SK-N-MC (cell line): ENCODE data around the gene OSBPL5.

Experiments
- EZH2 ChIP-seq: fragments of 200-600 bp; sonication (generic); IDR thresholded peaks from one replicate; pipeline ENCODE4 v1.6.1; 2017; ENCODE audit warnings: antibody characterized with exemption
- POLR2AphosphoS5 ChIP-seq: IDR thresholded peaks from 2 replicates; pipeline ENCODE4 v1.6.1; 2012; ENCODE audit warnings: mild to moderate bottlenecking, low read depth, low read length, borderline replicate concordance

DNA sequence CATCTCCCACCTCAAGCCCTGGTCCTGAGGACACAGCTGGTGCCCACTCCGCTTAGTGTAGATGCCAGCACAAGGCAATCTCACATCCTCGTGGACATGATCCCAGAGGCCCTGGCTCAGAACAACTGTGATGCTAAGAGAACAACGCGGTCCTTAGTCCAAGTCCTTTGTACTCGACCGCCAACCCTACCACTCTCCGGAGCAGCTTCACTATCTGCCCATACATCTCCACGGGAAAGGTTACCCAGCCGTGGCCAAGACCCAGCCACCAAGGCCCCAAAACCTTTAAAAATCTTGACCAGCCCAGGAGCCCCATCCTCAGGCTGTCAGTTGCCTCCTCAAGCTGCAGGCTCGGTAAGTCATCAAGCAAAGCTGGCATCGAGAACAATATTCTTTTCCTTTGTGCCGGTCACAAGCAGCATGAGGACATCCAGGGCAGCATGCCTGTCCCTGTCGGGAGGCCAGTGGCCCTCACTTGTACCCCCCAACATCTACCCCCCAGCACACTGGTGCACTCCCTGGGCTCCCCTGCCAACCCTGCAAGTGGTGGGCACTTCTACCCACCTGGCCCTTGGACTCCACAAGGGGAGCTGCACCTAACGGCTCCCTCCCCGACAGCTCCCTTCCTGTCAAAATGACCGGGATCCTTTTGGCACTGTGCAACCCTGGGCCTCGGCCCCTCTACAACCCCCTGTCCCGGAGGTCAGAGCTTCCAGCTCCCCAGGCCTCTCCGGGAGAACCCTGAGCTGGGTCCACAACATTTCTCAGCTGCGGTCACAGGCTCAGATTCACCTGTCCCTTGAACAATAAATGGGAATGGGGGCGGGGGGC, 2.5 kb downstream of the OSBPL5 start:
- no peak for TF ChIP-seq EZH2
- TF ChIP-seq POLR2AphosphoS5 = no peak
